HG02943 (cell line): Measurements from ENCODE around the gene NEK4.

ENCODE experiments used
- ATAC-seq: cut with Tn5 transposase; IDR thresholded peaks from one replicate; pipeline ENCODE4 v1.9.1; 2021; ENCODE audit warnings: mild to moderate bottlenecking, low read depth, moderate library complexity; ENCODE audit not compliant: unreplicated experiment

Gene NEK4

DNA sequence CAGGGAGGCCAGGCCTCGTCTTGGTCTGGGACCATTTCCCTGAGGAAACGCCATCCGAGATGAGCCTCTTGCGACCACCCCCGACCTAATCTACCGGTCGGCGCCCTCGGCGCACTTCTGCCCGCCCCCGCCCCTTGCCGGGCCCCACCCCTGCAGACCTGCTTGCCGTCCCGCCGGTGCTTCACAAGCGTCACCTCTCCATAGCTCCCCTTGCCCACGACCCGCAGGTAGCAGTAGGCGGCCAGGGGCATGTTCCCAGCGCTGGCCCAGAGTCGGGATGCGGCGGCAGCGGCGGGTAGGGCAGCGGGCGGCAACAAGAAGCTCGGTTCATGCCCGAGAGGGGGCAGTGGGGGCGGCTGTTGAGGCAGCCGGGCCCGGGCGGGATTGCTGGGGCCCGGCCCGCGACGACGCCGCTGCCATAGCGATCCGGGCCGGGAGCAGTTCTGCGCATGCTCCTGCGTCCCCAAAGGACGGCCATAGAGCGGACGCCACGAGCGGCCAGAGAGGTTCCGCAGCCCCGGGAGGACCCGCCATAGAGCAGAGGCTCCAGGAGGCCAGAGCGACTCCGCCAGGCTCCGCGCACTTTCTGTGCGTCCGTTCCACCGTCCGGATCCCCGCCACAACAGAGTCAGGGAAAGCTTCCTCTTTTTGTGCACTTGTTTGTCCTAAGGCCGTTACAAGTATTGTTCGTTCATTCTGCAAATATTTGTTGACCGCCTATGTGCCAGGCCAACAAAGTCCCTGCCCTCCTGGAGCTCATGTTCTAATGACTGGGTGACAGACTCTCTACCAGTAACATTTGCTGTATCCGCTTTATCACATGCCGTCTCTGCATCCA lies at the start of gene NEK4:
TSS of gene NEK4 (minus strand) at position 445 of the 838 bp plus-strand sequence. CDS start at position 251, 194 bp downstream.
- ATAC-seq = peak; percentile 94

DNA sequence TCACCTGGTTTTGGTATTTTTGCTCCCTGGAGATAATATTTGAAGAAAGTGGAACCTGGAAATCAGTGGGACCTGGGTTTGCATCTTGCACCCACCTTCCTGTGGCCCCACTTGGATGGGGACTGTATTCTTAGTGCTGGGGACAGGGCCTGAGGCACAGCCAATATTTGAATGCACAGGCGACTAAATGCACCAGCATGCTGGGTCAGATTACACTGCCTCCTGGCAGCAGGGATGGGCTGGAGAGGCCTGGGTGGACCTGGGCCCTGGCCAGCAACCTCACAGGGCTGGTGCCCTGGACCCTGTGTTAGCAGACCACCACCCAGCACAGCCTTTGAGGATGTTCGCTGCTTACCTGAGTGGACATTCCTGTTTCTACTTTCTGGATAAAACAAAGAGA lies 49.2 kb upstream of the NEK4 start:
- no peak for ATAC-seq

GRCh38 chr3:52817860-52818259 lies 47.1 kb upstream of the NEK4 start:
- no peak for ATAC-seq

- ATAC-seq = no peak
Measured at GRCh38 chr3:52817221-52817620, 46.5 kb upstream of the NEK4 start.

DNA sequence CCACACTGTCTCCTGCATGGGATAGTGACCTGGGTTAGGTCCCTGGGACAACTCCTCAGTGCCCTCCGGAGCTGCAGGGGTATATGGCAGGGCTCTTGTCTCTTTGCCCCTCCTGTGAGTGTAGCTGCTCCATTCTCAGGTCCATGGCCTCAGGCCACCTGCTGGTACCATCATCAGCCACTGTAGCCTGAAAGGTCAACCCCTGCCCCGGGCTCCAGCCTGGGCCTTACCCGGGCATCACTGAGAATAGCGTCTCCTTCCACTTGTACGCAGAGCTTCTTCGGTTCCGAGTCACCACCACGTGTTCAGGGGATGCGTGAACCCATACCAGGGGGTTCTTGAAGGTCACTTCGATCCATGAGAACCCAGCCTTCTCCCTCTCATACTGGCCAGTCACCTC lies 45.9 kb upstream of the NEK4 start:
- no peak for ATAC-seq

- ATAC-seq = no peak
Measured at GRCh38 chr3:52816199-52816598, 45.5 kb upstream of the NEK4 start.

DNA sequence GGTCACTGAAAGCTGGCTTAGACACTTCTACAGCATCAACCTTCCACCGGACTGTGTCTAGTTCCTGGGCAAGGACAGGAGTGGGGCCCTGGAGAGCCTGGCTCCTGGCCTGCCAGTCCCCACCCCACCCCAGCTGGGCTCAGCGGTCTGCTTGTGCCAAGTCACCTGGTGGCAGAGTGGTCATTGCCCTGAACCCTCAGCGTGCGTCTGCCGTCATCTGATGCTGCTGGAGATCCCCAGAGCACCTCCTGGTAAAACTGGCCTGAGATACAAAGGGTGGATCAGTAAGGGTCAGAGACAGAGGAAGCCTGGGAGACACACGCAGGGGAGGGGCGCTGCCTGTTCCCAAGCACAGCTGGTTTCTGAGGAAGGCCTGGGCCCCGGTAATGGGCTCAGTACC lies 43.1 kb upstream of the NEK4 start:
- no peak for ATAC-seq

GRCh38 chr3:52811452-52812011 lies 40.8 kb upstream of the NEK4 start:
- no peak for ATAC-seq

DNA sequence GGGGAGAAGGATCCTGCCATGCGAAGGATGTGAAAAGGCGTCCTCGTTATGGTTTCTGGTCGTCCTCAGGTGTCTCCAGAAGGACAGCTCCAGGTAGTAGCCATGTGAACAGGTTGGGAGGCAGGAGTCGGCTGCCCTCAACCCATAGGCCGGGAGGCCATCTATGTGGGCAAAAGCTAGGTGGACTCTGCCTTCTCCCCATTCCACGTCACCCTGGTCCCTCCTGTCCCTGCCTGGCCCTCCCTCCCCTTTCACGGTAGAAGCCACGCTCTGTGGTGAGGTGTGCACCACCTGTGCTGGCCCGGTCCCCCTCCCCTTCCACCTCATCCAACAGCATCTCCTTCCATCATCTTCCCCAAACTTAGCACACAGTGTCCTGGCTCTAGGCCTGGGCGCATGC lies 40.2 kb upstream of the NEK4 start:
- ATAC-seq = no peak

- no peak for ATAC-seq
Measured at GRCh38 chr3:52809662-52810377, 39.1 kb upstream of the NEK4 start.

DNA sequence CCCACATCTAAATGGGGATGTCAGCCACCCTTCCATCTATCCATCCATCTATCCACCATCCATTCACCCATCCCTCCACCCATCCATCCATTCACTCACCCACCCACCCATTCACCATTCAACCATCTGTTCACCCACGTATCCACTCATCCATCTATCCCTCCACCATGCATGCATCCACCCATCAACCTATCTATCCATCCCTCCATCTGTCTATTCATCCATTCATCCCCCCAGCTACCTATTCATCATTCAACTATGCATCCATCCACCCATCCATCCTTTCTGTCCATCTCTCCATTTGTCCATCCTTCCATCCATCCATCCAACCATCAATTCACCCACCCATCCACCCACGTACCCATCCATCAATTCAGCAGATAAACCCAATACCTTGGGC lies 38.4 kb upstream of the NEK4 start:
- no peak for ATAC-seq

- no peak for ATAC-seq
Measured at GRCh38 chr3:52805270-52806039, 34.7 kb upstream of the NEK4 start.

GRCh38 chr3:52801839-52802238 lies 31.1 kb upstream of the NEK4 start:
- no peak for ATAC-seq

GRCh38 chr3:52800079-52800478 lies 29.3 kb upstream of the NEK4 start:
- ATAC-seq = no peak

DNA sequence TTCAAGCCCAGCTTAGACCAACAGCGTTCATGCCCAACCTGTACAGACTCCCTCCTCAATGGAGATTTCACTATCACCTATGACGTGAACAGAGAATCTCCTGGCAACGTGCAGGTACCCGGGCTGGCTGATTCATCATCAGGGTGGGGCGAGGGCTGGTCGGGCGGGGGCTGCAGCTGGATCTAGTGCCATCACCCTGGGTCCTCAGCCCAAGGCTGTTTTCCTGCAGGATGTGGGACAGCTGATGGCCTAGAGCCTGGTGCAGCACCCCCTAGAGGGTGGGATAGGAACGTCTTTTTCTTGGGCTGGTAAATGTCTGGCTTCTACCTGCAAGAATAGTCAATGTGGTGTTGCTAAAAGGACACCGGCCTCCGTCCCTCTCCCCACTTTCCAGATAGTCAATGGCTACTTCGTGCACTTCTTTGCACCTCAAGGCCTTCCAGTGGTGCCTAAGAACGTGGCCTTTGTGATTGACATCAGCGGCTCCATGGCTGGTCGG lies 28.3 kb upstream of the NEK4 start:
- ATAC-seq = no peak

GRCh38 chr3:52798376-52798977 lies 27.7 kb upstream of the NEK4 start:
- no peak for ATAC-seq

DNA sequence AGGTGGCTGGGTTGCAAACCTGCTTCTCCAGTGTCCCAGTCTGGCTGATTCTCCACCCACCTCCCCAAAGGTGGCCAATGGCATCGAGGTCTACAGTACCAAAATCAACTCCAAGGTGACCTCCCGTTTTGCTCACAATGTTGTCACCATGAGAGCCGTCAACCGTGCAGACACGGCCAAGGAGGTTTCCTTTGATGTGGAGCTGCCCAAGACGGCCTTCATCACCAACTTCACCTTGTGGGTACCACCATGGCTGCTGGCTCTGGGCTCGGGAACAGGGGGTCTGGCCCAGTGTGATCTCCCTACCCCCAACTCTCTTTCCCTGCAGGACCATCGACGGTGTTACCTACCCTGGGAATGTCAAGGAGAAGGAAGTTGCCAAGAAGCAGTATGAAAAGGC lies 25.7 kb upstream of the NEK4 start:
- ATAC-seq = no peak

DNA sequence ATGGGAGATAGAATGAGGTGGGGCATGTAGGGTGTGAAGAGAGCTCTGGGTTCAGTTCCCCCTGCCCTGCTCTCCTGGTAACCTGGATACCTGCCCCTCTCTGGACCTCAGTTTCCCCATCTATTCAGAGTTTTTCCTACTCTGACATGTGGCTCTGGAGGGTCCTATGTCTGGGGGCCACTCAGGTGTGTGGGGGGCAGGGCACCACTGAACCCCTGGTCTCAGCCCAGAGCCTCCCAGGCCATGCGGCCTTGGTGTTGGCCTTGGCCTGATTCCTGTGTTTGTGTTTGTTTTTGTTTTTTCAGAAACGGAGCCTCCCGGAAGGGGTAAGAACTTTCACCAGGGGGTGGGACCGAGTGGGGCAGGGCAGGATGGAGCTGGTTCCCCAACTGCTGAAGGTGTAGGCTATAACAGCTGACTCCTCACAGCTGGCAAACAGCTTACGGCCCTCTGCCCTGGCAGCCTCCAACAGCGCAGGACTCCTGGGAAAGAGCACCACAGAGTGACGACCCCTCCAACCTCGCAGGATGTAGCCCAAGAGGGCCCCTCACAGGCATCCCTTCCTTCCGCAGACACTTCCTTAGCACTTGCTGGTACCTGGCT lies 24.7 kb upstream of the NEK4 start:
- ATAC-seq = no peak

GRCh38 chr3:52794612-52795099 lies 23.9 kb upstream of the NEK4 start, which contains the start of gene ITIH3:
TSS of gene ITIH3 (plus strand) at chr3:52794796. CDS start at chr3:52794804, 8 bp downstream.
- no peak for ATAC-seq
